ENCODE data around the gene LRRN4. TPM values are rescaled to one million over a fixed set of nuclear protein-coding genes. Genes with fewer than 3 reads are reported as not detected.
A peak's percentile ranks its signal among the peaks of the same experiment; 100 is the strongest.
"Not testable (repeated sequence)": the region's sequence is repeated elsewhere in the genome, so short reads cannot be mapped to it uniquely, and the experiment has no call there.

The LRRN4 gene
- total RNA-seq, 2 experiments from 2014 or later, result not detected

DNA sequence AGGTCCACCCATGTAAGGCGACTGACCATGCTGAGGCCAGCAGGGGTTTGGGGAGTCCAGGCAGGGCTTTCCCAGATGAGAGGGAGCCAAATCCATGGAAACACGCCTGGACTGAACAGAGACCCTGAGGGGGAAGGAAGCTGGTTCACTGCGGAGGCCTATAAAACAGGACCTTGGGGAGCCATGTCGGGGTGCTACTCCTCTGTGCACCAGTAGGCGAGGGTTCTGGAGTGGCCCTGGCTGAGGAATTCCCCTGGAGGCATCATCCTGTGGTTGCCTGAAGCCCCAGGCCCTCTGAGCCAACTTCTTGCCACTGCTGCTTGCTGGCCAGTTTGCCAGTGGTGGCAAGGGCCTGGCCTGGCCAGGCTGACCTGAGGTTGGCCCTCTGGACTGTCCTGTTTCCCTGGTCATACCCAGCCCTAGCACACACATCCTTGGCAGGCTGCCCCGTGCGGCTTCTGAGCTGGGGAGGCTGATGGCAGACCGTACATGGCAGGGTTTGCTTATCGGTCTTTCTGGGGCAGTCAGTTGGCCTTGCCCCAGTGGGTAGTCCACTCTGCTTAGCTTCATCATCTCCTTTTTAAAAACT, 2.2 kb upstream of the LRRN4 start:
- POLR2A ChIA-PET, result no interaction called here
- peaks cover 36% of the 10 kb centered on the region for H3K27me3 Mint-ChIP-seq
- H3K27ac Mint-ChIP-seq, result no peak overlapping the region
- H3K36me3 Mint-ChIP-seq (ENCODE audit: low read depth), result no peaks in the 10 kb centered on the region
- H3K9me3 Mint-ChIP-seq, result no peaks in the 10 kb centered on the region
- no peak for DNase-seq
- H3K4me3 Mint-ChIP-seq, result no peak overlapping the region
- CTCF ChIA-PET, result no interaction called here
- H3K4me1 Mint-ChIP-seq, result peaks cover 6% of the 10 kb centered on the region

DNA sequence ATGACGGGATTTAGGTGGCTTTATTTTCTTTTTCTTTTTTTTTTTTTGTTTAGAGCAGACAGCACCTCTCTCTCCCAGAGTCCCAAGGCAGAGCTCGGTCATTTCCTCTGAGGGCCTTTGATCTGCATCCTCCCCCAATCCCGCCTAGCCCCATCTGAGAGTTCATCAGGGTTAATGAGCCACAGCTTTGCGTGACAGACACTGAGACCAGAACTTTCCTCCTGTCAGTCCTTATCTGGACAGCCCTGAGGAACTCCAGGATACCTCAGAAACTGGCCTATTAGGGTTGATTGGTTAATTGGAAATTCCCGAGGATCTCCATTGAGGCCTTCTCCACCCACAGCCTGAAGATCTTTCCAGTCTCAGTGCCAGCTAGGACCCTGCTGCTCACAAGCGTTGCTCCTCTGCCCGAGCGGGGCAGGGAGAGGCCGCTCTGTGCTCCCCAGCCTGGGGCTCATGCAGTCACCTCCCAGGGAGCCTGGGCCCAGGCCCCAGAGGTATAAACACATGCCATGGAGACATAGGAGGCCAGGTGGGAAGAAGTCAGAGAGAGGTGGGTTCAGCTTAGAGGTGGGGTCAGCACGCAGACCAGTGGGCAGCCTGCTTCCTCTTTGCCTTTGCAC, 1.4 kb upstream of the LRRN4 start:
- POLR2A ChIA-PET, result no interaction called here

DNA sequence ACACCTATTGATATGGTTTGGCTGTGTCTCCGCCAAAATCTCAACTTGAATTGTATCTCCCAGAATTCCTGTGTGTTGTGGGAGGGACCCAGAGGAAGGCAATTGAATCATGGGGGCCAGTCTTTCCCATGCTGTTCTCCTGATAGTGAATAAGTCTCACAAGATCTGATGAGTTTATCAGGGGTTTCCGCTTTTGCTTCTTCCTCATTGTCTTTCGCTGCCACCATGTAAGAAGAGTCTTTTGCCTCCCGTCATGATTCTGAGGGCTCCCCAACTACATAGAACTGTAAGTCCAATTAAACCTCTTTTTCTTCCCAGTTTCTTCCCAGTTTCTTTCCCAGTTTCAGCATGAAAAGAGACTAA, 810 bp upstream of the LRRN4 start:
- H3K9me3 Mint-ChIP-seq; H3K4me3 Mint-ChIP-seq; H3K36me3 Mint-ChIP-seq (ENCODE audit: low read depth); H3K4me1 Mint-ChIP-seq; POLR2A ChIA-PET; DNase-seq; H3K27ac Mint-ChIP-seq: not testable (repeated sequence)
- CTCF ChIA-PET, result interaction anchor here (0.6 kb wide), 1 partner anchor 527 kb away, joined by 5 read pairs; no protein-coding TSS in a partner anchor
- peaks cover 47% of the 10 kb centered on the region for H3K27me3 Mint-ChIP-seq

More for the DNA sequence above, 1.4 kb upstream of the LRRN4 start:
- CTCF ChIA-PET, result no interaction called here
- Mint-ChIP-seq H3K27me3 (peaks cover 44% of the 10 kb centered on the region), H3K27ac (no peak overlapping the region), H3K4me3 (no peak overlapping the region), H3K4me1 (peaks cover 5% of the 10 kb centered on the region), H3K36me3 (ENCODE audit: low read depth) (no peaks in the 10 kb centered on the region), H3K9me3 (no peaks in the 10 kb centered on the region)
- no peak for DNase-seq

DNA sequence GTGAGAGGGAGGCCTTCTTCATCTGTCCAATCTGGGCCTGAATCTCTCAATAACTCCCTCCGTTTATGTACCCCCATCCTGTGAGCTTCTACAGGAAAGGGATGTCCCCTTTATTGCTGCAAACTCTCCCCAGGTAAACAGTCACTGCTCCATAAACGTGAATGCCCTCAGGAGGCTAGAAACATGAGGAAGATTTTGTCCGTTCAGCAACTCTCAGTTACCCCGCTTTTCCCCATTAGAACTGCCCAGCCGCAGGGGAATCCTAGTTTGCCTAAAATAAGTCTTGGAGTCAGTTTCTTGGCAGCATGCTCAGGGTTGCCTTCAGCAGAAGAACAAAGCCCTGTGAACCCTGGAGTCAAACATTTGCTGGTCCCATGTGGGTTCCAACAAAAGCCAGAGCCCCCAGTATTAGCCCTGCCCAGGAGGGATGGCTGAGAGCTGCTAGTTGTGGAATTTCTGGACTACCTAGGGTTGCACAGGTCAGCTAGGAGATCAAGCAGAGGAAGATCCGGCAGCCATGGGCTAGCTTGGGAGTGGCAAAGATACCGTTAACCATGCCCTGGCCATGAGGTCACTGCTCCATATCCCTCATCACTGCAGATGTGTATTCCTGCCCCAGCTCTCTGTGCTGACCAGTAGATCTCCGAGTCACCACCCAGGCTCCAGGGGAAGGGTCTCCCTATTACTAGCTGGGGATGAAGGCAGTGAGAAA, 640 bp downstream of the LRRN4 start:
- Mint-ChIP-seq H3K27me3 (peaks cover 42% of the 10 kb centered on the region), H3K36me3 (ENCODE audit: low read depth) (no peaks in the 10 kb centered on the region), H3K27ac (no peak overlapping the region), H3K4me1 (peaks cover 5% of the 10 kb centered on the region), H3K4me3 (peak overlapping the region; percentile 4), H3K9me3 (no peaks in the 10 kb centered on the region)
- ChIA-PET CTCF (no interaction called here), POLR2A (no interaction called here)
- no peak for DNase-seq

DNA sequence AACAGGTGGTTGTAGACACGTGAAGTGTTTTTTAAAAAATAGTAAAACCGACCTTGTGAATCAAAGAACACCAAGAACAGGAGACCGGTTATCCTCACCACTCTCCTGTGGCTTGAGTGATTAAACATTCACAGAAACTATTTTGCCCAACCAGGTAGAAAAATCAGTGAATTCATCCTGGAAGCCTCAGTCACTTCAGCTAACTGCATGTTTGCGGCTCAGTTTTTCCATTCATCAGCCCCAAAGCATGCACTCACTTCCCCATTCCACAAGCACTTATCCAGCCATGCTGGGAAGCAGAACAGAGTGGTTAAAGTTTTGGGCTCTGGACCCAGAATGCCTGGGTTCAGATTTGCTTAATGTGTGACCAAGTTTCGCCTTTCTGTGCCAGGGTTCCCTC, 2.4 kb downstream of the LRRN4 start:
- Mint-ChIP-seq H3K4me3 (no peak overlapping the region), H3K9me3 (no peaks in the 10 kb centered on the region), H3K36me3 (ENCODE audit: low read depth) (no peaks in the 10 kb centered on the region), H3K4me1 (peaks cover 5% of the 10 kb centered on the region), H3K27me3 (peaks cover 39% of the 10 kb centered on the region), H3K27ac (no peak overlapping the region)
- ChIA-PET CTCF (no interaction called here), POLR2A (no interaction called here)
- DNase-seq, result no peak

DNA sequence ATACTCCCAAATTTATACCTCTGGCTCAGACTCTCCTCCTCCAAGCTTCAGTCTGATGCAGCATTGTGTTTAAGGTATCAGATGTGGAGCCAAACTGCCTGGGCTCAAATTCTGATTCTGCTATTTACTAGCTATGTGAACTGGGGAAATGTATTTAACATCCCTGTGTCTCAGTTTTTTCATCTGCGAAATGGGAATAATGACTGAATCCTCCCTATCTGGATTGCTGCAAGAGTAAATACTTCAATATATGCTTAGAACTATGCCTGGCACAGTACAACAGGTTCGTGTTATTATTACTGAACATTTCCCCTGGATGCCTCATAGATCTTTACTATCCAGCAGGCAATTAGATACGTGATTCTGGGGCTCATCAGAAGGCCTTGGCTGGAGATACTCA, 5.5 kb downstream of the LRRN4 start:
- Mint-ChIP-seq H3K9me3 (no peaks in the 10 kb centered on the region), H3K27me3 (peaks cover 31% of the 10 kb centered on the region)

DNA sequence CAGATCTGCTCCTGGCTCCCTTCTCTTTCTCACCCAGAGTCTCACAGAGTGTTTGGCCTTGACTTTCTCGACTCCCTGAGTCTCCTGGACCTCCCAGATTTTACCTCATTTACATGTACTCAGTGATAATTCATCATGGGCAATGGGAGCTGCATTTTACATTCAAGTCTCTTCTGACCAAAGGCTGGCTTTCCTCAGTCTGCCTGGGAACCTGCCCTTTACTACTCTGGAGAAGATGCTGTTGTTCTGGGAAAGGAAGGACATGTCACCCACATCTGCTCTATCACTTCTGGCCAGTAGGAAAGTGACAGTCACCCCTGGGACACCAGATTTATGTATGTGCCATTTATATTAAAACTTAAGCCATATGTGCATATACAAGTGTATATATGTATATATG, 7.4 kb downstream of the LRRN4 start:
- DNase-seq, result no peak
- POLR2A ChIA-PET, result no interaction called here
- Mint-ChIP-seq H3K36me3 (ENCODE audit: low read depth) (peaks cover 11% of the 10 kb centered on the region), H3K4me3 (no peak overlapping the region), H3K27ac (no peak overlapping the region), H3K4me1 (peaks cover 1% of the 10 kb centered on the region), H3K9me3 (no peaks in the 10 kb centered on the region), H3K27me3 (peaks cover 16% of the 10 kb centered on the region)
- CTCF ChIA-PET, result no interaction called here

More for the DNA sequence above, 5.5 kb downstream of the LRRN4 start:
- ChIA-PET POLR2A (no interaction called here), CTCF (no interaction called here)
- Mint-ChIP-seq H3K27ac (no peak overlapping the region), H3K4me1 (peaks cover 6% of the 10 kb centered on the region), H3K36me3 (ENCODE audit: low read depth) (no peaks in the 10 kb centered on the region), H3K4me3 (no peak overlapping the region)
- DNase-seq, result no peak

DNA sequence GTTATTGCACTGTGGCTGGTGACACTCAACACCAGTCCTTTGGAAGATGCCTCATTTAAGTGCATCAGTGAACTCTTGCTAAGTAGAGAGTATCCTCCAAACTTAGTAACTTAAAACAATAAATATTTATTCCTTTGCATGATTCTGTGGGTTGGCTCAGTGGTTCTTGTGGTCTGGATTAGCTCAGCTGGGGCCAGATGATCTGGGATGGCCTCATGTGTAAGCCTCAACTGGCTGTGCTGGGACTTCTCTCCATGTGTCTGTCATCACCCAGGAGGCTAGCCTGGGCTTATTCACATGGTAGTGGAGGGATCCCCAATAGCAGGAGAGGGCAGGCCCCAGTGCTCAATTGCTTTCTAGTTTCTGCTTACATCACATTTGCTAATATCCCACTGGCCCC, 8.3 kb downstream of the LRRN4 start:
- ChIA-PET CTCF (no interaction called here), POLR2A (no interaction called here)
- no peaks in the 10 kb centered on the region for H3K9me3 Mint-ChIP-seq
- H3K36me3 Mint-ChIP-seq (ENCODE audit: low read depth), result peaks cover 16% of the 10 kb centered on the region
- H3K27ac Mint-ChIP-seq, result no peak overlapping the region
- peaks cover 1% of the 10 kb centered on the region for H3K4me1 Mint-ChIP-seq
- DNase-seq, result no peak
- no peak overlapping the region for H3K4me3 Mint-ChIP-seq
- H3K27me3 Mint-ChIP-seq, result peaks cover 9% of the 10 kb centered on the region

DNA sequence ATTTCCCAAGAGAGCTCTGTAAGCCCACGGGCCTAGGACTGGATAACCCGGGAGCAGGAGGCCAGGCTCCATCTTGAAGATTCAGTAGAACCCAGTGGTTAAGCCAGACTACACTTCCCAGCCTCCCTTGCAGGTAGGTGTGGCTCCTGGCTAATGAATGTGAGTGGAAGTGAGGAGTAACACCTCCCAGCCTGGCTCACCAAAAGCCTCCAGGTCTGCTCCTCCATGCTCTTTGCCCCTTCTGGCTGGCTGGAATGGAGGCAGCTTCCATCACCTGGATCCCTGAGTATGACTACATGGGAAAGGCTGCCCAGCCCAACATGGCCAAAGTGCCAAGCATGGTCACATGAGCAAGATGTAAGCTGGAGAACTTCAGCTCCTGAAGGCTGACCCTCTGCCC, 9.7 kb downstream of the LRRN4 start:
- Mint-ChIP-seq H3K27me3 (peaks cover 2% of the 10 kb centered on the region), H3K27ac (no peak overlapping the region), H3K4me1 (peaks cover 1% of the 10 kb centered on the region), H3K9me3 (no peaks in the 10 kb centered on the region), H3K36me3 (ENCODE audit: low read depth) (peaks cover 26% of the 10 kb centered on the region), H3K4me3 (no peak overlapping the region)
- POLR2A ChIA-PET, result no interaction called here
- no peak for DNase-seq
- CTCF ChIA-PET, result interaction anchor here (0.5 kb wide), 1 partner anchor 31 kb away, joined by 3 read pairs; no protein-coding TSS in a partner anchor

DNA sequence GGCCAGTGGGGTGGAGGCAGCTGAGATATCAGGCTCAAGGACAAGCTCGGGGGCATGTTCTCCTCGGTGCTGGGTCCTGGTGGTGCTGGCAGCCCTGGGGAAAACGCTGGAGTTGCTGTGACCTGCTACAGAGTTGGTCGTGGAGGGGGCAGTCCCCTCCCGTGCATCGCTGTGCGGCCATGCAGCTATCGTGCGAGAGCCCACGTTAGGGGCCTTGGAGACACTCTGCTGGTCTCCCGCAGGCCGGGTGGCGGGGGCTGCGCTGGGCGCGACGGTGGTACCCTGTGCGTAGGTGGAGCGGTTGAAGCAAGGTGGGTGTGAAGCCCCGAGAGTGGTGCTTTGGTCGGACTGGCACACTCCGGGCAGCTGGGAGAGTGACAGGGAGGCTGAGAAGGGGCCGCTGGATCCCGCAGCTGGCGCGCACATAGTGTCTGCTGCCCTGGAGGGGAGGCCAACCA, 12.0 kb downstream of the LRRN4 start:
- Mint-ChIP-seq H3K27me3 (no peaks in the 10 kb centered on the region), H3K27ac (no peak overlapping the region), H3K36me3 (ENCODE audit: low read depth) (peaks cover 36% of the 10 kb centered on the region), H3K9me3 (no peaks in the 10 kb centered on the region), H3K4me1 (peaks cover 1% of the 10 kb centered on the region), H3K4me3 (no peak overlapping the region)
- DNase-seq, result no peak
- CTCF ChIA-PET, result no interaction called here
- POLR2A ChIA-PET, result no interaction called here

DNA sequence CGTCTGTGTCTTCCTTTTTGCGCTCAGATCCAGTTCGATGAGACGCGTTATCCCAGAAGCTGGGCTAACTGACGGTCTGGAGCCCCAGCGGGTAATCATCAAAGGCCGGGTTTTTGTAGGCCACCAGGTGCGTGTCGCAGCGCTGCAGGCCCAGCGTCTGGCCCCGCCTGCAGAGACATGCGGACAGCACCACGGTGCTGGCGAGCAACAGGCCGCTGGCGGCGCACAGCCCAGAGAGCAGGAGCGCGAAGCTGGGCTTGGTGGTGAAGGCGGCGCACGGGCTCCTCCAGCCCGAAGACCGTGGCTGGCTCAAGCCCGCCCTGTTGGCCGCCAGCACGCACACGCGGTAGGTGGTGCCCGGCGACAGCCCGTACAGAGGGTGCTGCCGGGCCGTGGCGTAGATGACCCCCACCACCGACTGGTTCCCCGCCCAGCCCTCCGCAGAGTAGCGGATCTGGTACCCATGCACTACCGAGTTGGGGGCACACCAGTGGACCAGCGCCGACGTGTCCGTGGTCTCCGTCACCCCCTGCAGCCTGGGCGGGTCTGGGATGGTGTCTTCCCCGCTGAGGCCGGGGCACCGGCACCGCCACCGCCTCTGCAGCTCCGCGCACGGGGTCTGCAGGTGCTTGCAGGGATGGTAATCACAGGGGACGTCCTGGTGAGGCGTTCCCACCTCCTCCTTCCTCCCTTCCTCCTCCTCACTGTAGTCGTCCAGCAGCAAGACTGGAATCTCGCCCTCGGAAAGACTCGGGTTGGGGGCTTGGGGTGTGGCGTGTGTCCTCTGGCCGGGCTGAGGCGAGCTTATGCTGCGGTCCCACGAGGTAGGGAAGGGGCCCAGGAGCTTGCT, 12.7 kb downstream of the LRRN4 start:
- CTCF ChIA-PET, result no interaction called here
- Mint-ChIP-seq H3K4me1 (peaks cover 1% of the 10 kb centered on the region), H3K9me3 (no peaks in the 10 kb centered on the region), H3K4me3 (no peak overlapping the region), H3K27ac (no peak overlapping the region), H3K36me3 (ENCODE audit: low read depth) (peaks cover 36% of the 10 kb centered on the region), H3K27me3 (no peaks in the 10 kb centered on the region)
- POLR2A ChIA-PET, result no interaction called here
- DNase-seq, result no peak

DNA sequence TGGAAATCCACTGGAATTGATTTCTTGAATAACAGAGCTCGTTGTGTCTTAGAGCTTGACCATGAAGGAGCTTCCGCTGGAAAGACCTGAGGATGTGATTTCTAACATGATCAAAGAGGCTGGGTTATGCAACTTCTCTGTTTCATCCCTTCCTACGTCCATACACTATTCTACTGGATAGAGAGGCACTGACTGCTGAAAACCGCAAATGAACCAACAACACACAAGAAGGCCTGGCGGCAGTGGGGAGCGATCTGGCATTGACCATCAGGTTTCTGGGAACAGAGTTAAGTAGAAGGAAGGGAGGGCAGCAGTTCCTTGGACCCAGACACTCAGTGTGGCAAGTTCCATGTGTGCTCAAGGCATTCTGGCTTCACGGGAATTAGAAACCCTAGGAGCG, 13.3 kb downstream of the LRRN4 start:
- Mint-ChIP-seq H3K36me3 (ENCODE audit: low read depth) (peaks cover 36% of the 10 kb centered on the region), H3K27ac (no peak overlapping the region), H3K9me3 (no peaks in the 10 kb centered on the region), H3K4me1 (peaks cover under 1% of the 10 kb centered on the region), H3K4me3 (no peak overlapping the region), H3K27me3 (no peaks in the 10 kb centered on the region)
- ChIA-PET CTCF (no interaction called here), POLR2A (no interaction called here)
- DNase-seq, result no peak

DNA sequence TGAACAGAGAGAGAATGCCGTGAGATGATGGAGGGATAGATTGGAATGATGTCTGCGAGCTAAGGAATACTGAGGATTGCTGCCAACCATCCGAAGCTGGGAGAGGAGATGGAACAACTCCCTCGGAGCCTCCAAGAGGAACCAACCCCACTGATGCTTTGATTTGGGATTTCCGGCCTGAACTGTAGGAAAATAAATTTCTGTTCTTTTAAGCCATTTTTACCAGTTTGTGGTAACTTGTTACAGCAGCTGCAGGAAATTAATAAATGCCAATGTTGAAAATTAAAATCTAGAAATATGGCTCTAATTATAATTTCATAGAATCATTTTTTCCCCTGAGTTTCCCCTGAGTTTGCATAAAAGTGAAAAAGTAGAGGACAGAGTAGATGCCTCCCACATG, 14.1 kb downstream of the LRRN4 start:
- ChIA-PET POLR2A (no interaction called here), CTCF (no interaction called here)
- no peaks in the 10 kb centered on the region for H3K9me3 Mint-ChIP-seq
- no peaks in the 10 kb centered on the region for H3K27me3 Mint-ChIP-seq
- no peak for DNase-seq
- no peak overlapping the region for H3K27ac Mint-ChIP-seq
- H3K4me1 Mint-ChIP-seq, result peaks cover under 1% of the 10 kb centered on the region
- no peak overlapping the region for H3K4me3 Mint-ChIP-seq
- peaks cover 39% of the 10 kb centered on the region for H3K36me3 Mint-ChIP-seq (ENCODE audit: low read depth)
